Activated CD4-positive, CD25-positive, alpha-beta regulatory T cell treated with anti-CD3 and anti-CD28 coated beads, Interleukin-2, amount 50 U/mL, for 16 hours (primary cell): Measurements from ENCODE around the gene CXCL11.
"Not testable (repeated sequence)": the region's sequence is repeated elsewhere in the genome, so short reads cannot be mapped to it uniquely, and the experiment has no call there.

ENCODE experiments used
- DNase-seq: peaks from one replicate; pipeline ENCODE4 v3.0.0-alpha.2; 2020; ENCODE audit warnings: low read depth, low spot score

Gene CXCL11

GRCh38 chr4:76043306-76043705 is 7.4 kb upstream of the CXCL11 start:
- not testable (repeated sequence) for DNase-seq

- not testable (repeated sequence) for DNase-seq
These were observed 6.5 kb upstream of the CXCL11 start for GRCh38 chr4:76042241-76042998.

DNA sequence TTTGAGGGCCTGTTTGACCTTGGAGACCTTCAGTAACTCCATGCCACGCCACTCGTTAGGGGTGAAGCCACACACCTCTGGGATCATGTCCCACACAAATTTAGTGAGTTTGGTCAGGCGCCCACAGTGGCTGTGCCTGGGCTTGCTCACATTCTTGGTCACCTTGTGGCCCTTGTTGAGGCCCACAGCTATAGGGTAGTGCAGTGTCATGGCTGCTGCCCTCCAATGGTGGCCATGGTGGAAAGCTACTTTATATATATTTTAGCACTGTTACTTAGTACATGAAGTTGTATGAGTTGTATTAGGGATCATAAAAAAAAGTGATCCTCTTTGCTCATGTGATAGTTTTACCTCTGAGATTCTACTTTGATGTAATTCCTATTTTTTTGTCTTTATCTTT is 985 bp upstream of the CXCL11 start:
- no peak for DNase-seq

DNA sequence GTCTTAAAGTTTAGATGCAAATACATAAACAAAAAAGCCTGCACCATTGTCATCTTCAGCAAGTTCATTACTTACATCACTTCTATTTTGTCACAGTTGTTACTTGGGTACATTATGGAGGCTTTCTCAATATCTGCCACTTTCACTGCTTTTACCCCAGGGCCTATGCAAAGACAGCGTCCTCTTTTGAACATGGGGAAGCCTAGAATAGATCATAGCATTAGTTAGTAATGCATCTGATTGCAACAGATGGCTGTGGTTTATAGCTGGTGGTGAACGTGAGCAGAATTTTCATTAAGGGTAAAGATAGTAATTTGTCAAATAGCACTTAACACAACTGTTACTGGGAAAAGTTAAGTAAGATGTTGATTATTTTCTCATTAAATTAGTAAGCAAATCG is 729 bp downstream of the CXCL11 start:
- DNase-seq, result no peak

GRCh38 chr4:76029300-76029699 is 6.6 kb downstream of the CXCL11 start:
- DNase-seq, result no peak

- no peak for DNase-seq
These were observed 7.5 kb downstream of the CXCL11 start for GRCh38 chr4:76028350-76028765.

DNA sequence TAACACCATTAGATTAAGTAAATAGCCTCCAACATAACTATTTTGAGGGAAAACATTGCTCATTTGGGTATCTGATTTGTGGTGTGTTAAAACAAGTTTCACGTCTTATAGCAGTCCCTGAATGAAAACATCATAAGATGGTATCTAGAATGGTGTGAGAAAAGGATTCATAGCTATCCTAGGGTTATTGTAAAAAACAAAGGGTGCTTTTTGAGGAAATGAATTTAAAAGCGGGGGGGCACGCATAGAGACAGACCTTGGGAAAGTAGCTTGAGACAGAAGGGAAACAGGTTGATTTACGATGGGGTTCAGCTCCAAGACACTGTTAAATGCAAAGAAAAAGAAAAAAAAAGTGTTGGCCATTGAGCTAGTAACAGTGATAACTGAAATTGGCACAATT is 11.8 kb downstream of the CXCL11 start:
- DNase-seq, result no peak

GRCh38 chr4:76023389-76023788 is 12.5 kb downstream of the CXCL11 start, which contains the start of gene CXCL10:
CXCL10 (minus strand) TSS chr4:76023497; CDS start chr4:76023431, 66 bp downstream.
- DNase-seq, result no peak

- no peak for DNase-seq
These were observed 13.2 kb downstream of the CXCL11 start for GRCh38 chr4:76022677-76023076.

DNA sequence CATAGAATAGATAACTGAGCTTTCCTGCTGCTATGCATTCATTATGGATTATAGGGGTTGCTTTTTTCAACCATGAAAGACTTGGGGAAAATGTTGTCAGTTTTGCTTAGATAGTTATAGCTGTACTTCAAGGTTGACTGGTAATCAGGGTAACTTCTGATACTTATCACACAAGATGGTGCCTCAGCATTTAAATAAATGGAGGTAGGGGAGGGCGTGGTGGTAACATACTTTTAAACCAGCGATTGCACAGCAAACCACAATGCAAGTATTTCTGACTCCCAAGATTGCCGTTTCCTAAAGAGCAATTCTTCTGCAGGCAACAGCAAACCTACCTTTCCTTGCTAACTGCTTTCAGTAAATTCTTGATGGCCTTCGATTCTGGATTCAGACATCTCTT is 13.8 kb downstream of the CXCL11 start:
- DNase-seq, result no peak

DNA sequence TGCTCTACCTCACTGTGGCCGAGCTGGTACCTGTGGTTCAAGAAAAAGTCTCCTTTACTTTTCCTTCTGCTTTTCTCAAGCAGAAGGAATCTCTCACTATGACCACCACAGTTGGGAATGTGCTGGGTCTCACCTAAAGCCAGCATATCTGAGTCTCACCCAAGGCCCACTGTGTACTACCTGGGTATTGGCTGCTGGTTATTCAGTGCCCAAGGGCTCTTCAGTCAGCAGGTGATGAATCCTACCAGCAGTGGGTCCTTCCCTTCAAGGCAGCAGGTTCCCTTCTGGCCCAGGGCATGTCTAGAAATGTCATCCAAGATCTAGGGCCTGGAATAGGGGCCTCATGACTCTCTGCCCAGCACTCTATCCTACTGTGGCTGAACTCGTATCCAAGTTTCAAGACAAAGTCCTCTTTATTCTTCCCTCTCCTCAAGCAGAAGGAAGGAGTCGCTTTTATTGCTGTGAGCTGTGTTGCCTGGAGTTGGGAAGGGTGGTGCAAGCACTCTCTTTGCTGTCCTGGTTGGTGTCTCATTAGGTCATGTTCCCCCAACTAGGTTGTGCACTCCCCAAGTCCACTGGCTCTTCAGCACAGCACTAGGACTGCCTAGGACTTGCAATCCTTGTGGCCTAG is 18.7 kb downstream of the CXCL11 start:
- no peak for DNase-seq

GRCh38 chr4:76016393-76016792 is 19.5 kb downstream of the CXCL11 start:
- no peak for DNase-seq

DNA sequence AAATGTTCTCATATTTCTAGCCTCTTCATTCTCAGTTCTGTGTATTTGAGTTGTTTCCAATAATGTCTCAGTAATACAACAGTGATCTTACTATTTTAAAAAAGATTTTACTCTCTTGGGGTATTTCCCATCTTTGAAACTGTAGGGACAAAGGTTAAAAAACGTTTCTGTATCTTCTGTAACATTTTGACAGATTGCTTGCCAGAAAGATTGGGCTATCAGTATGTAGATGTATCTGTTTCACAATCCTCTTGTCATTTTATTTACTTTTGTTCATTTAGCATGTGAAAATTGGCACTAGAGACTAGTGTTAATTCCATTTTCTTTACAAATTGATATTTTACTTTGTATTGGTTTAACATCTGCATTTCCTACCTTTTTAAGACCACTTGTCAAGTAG is 22.3 kb downstream of the CXCL11 start:
- no peak for DNase-seq

DNA sequence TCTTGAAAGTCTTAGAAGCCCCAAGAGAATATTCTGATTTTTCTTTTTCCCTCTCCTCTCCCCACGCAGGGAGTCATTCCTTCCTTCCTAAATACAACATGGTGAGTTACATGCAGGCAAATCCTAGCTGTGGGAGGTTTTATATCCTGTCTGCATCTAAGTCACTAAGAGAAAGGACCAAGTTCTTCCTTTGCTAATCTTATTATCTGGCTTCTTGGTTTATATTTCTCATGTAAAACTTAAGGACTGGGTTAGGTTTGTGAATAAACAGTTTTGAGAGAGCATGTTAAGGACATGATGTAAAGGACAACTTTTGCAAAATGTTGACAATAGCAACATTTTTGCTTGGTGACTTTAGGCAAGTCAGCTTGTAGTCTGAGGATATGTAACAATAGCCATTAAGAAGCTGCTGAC is 23.5 kb downstream of the CXCL11 start:
- no peak for DNase-seq

DNA sequence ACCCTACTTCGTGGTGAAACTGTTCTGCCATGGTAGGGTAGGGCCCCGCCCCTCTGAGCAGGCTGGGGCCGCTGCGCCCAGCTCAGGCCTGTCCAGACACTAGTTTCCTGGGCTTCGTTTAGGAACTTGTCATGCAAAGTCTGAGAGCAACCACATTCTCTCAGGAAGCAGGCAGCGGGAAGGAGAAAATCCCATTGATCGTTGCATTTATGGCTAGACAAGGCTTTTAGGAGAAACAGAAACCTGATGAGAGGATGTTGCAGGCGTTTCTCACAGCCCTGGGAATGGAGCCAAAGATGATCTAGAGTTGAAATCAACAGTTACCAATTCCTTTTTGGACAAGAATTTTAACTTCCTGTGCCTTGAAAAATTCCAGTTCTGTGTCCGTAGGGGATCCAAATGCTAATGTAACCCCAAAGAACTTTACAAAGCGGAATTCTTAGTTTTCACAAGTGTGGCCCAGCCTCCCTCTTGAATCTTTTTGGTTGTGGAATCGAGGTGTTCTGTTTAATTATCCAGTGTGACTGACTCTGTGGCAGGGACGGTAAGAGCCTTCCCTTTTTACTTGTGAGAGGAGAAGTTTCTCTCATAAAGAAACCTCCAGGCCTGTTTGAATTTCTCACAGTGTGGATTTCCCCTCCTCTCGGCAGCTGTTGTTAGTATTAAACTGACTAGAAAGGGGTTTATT is 24.0 kb downstream of the CXCL11 start:
- no peak for DNase-seq

GRCh38 chr4:76011018-76011670 is 24.7 kb downstream of the CXCL11 start:
- no peak for DNase-seq

GRCh38 chr4:76010576-76010975 is 25.3 kb downstream of the CXCL11 start:
- DNase-seq, result no peak

DNA sequence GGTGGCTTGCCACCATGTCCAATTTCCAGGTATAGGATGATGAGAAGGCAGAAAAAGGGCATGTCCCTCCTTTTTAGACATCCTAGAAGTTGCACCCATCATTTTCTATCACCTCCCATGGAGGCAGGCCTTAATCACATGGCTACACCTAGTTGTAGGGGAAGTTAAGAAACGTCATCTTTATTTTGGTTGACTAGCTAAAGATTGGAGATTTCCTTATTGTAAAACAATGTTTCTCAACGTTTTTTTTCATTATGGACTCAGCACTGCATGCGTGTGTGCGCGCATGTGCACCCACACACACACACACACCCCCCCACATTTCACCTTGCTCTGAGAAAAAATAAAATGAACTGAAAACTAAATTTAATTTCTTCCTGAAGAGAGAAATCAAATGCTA is 26.6 kb downstream of the CXCL11 start:
- no peak for DNase-seq

DNA sequence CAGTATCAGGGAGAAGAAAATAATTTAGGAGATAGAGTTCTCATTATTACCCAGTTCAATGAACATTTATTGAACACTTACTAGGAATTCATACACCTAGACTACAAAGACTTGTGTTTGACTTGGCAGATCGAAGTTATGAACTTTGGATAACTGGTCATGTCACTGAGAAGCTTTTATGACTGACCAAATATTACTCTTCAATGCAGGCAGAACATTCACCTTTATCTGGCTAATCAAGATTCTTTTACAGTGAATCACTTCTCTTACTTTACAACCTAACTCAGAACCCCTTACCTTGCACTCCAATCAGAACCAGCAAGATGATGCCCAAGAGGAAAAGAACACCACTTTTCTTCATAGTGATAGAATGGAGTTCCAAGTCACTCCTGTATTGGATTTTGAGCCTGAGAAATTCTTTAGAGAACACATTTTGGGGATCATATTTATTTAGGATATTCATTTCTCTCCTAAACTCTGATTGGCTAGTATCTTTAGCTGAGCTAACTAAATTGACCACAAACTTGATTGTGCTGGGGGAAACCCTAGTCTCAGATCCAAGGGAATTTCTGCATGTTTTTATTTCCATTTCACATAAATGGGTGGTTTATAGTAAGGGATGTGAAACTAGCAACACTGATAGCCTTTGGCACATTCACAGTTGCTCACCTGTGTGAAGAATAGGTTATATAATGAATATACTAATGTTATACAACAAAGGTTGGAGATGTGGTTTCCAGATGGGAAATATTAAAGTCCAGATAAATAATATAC is 28.6 kb downstream of the CXCL11 start, which contains the start of gene CXCL9:
TSS of gene CXCL9 (minus strand) at position 421 of the 774 bp plus-strand sequence. CDS start at position 361, 60 bp downstream.
- no peak for DNase-seq

DNA sequence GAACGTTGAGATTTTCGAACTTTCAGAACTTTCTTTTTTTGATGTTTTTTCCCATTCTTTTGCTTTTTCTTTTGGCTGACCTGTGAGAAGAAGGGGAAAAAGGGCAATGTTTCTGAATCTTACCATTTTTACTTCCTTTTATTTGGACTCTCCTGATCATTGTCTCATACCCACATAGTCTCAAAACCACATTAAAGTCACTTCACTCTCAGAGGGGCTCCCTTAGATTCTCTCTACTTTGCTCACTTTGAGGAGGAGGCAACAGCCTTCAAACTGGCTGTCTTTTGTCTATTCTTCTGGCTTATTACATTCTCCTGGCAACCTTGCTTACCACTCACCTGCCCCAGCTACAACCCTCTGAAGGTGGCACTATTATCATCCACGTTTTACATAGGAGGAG is 32.2 kb downstream of the CXCL11 start:
- DNase-seq, result no peak

GRCh38 chr4:76003035-76003434 is 32.8 kb downstream of the CXCL11 start:
- no peak for DNase-seq
